Heart left ventricle (tissue), 13 donors: ENCODE measurements around the gene IL20RB.

Experiments used
- POLR2A ChIP-seq, 2 donors: fragments of 450-650 bp; IDR thresholded peaks; one replicate each; pipeline ENCODE4 v1.6.1; 2017; ENCODE audit warnings: antibody characterized with exemption in 2 of 2, mild to moderate bottlenecking in 2 of 2, moderate library complexity in 2 of 2
- TF ChIP-seq, protein P1 (sequence below), 12 donors: fragments of 200-600 bp; sonication (generic) in 4 of 12; IDR thresholded peaks; one replicate each; pipeline versions ENCODE4 v1.5.0 to v1.8.0; 2018 to 2022; ENCODE audit warnings: antibody characterized with exemption in 12 of 12, mild to moderate bottlenecking in 5 of 12
- donor health status: ischemic (EF 13 %, LVEDD 7.1; RV severe dilation, severe dysfunction).
- donor health status: DM: no; HTN: yes; CAD: no.
- donor health status: DM: no; HTN: no; CAD: no.
- donor health status: ischemic (EF 25% LVEDD 6.9; RV normal size, moderate dysfunction).
- donor health status: ischemic (EF 25% LVEDD 5.7; RV mildly dilated, moderate dysfunction).
- donor health status: ischemic (EF 35%, LVEDD 5.7; RV mildly dilated, moderate dysfunction).
- donor health status: nonischemic (EF 11% LVEDD 7.7; RV severe dilation, severe dysfunction).
- donor health status: DM: yes; HTN: yes; CAD: no.
- donor health status: PGD.
- donor health status: ischemic (EF 29% LVEDD 5.4; RV normal size, mild dysfunction).
- donor health status: nonischemic (EF 23%, LVEDD 6.1; RV moderate dilation, normal function).

GRCh38 chr3:136973352-136973751 is 15.6 kb downstream of the IL20RB start:
- TF ChIP-seq, protein P1, sequence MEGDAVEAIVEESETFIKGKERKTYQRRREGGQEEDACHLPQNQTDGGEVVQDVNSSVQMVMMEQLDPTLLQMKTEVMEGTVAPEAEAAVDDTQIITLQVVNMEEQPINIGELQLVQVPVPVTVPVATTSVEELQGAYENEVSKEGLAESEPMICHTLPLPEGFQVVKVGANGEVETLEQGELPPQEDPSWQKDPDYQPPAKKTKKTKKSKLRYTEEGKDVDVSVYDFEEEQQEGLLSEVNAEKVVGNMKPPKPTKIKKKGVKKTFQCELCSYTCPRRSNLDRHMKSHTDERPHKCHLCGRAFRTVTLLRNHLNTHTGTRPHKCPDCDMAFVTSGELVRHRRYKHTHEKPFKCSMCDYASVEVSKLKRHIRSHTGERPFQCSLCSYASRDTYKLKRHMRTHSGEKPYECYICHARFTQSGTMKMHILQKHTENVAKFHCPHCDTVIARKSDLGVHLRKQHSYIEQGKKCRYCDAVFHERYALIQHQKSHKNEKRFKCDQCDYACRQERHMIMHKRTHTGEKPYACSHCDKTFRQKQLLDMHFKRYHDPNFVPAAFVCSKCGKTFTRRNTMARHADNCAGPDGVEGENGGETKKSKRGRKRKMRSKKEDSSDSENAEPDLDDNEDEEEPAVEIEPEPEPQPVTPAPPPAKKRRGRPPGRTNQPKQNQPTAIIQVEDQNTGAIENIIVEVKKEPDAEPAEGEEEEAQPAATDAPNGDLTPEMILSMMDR (IDR thresholded peaks at IDR 0.05) = no peak
- TF ChIP-seq POLR2A (IDR thresholded peaks at IDR 0.05) = no peak
